SK-N-SH (cell line): ENCODE measurements around the gene LIN52. TPM values are rescaled to one million over a fixed set of nuclear protein-coding genes. Genes with fewer than 3 reads are reported as not detected.

Source experiments
- CTCF ChIA-PET: fragments of 300-600, 350-600 bp; formaldehyde crosslinking; extraction: SDS; loops from one replicate; lab custom pipeline; 2021; lab: Yijun Ruan, JAX
- POLR2A ChIA-PET: fragments of 350-600 bp; sonication (Branson Sonifier 250); formaldehyde crosslinking; extraction: SDS; loops from one replicate; lab custom pipeline; 2020; ENCODE audit warnings: antibody characterized with exemption, inconsistent platforms; lab: Yijun Ruan, JAX
- DNase-seq: peaks from one replicate; pipeline ENCODE4 v3.0.0; 2012
- H2AFZ ChIP-seq: fragments of 200-600 bp; sonication (generic); 2 replicates; pipeline ENCODE4 v1.8.1; 2016; ENCODE audit warnings: antibody characterized with exemption, mild to moderate bottlenecking, low read depth
- H3F3A ChIP-seq: fragments of 200-600 bp; sonication (generic); replicated peaks from 2 replicates; pipeline ENCODE3; 2016; ENCODE audit warnings: antibody characterized with exemption, mild to moderate bottlenecking; ENCODE audit not compliant: insufficient read depth
- H3K27ac ChIP-seq, 2 experiments: fragments of 200-500 bp in 1 of 2; fragments of 200-600 bp in 1 of 2; sonication (Bioruptor generic) in 1 of 2; sonication (generic), shearing (Covaris generic) in 1 of 2; 2 replicates each; pipeline versions ENCODE4 v1.5.1 to v1.6.1; 2014 to 2016; ENCODE audit warnings: low read depth in 2 of 2, inconsistent platforms in 1 of 2, low read length in 1 of 2, mild to moderate bottlenecking in 1 of 2, mixed read lengths in 1 of 2
- H3K27me3 ChIP-seq: fragments of 200-600 bp; sonication (generic), shearing (Covaris generic); 2 replicates; pipeline ENCODE4 v1.6.1; 2016; ENCODE audit warnings: mixed run types; ENCODE audit not compliant: insufficient read depth
- H3K36me3 ChIP-seq, 2 experiments: fragments of 200-500 bp in 1 of 2; fragments of 200-600 bp in 1 of 2; sonication (Bioruptor generic) in 1 of 2; sonication (generic) in 1 of 2; replicated peaks in 1 of 2; 2 replicates each; pipeline versions ENCODE3 to v1.5.1; 2014 to 2016; ENCODE audit warnings: low read length in 1 of 2, mild to moderate bottlenecking in 1 of 2; ENCODE audit not compliant: insufficient read depth in 2 of 2, control insufficient read depth in 1 of 2
- H3K4me1 ChIP-seq, 2 experiments: fragments of 200-500 bp in 1 of 2; fragments of 200-600 bp in 1 of 2; sonication (Bioruptor generic) in 1 of 2; sonication (generic), shearing (Covaris generic) in 1 of 2; 2 replicates each; pipeline versions ENCODE4 v1.5.1 to v1.6.1; 2014 to 2016; ENCODE audit warnings: low read depth in 1 of 2, low read length in 1 of 2, mixed run types in 1 of 2; ENCODE audit not compliant: insufficient read depth in 2 of 2, control insufficient read depth in 1 of 2
- H3K4me2 ChIP-seq: fragments of 200-600 bp; sonication (generic), shearing (Covaris generic); 2 replicates; pipeline ENCODE4 v1.6.1; 2017; ENCODE audit warnings: mixed run types
- H3K4me3 ChIP-seq, 2 experiments: fragments of 200-500 bp in 1 of 2; fragments of 200-600 bp in 1 of 2; sonication (Bioruptor generic) in 1 of 2; sonication (generic), shearing (Covaris generic) in 1 of 2; 2 replicates each; pipeline versions ENCODE4 v1.5.1 to v1.8.1; 2014 to 2016; ENCODE audit warnings: low read depth in 2 of 2, inconsistent platforms in 1 of 2, low read length in 1 of 2, mild to moderate bottlenecking in 1 of 2, mixed read lengths in 1 of 2, moderate library complexity in 1 of 2
- H3K79me2 ChIP-seq: fragments of 200-600 bp; sonication (generic); 2 replicates; pipeline ENCODE4 v1.8.1; 2017; ENCODE audit warnings: mild to moderate bottlenecking; ENCODE audit not compliant: insufficient read depth
- H3K9ac ChIP-seq: fragments of 200-600 bp; sonication (generic); 2 replicates; pipeline ENCODE4 v1.6.1; 2017; ENCODE audit warnings: mixed run types
- H3K9me2 ChIP-seq: fragments of 200-600 bp; sonication (generic); 2 replicates; pipeline ENCODE4 v1.6.1; 2017; ENCODE audit warnings: mixed run types
- H3K9me3 ChIP-seq: fragments of 200-600 bp; sonication (generic); 2 replicates; pipeline ENCODE4 v1.6.1; 2017; ENCODE audit warnings: mixed run types, mild to moderate bottlenecking, moderate library complexity
- H4K20me1 ChIP-seq: fragments of 200-600 bp; sonication (generic); 2 replicates; pipeline ENCODE4 v1.6.1; 2017; ENCODE audit warnings: mild to moderate bottlenecking, mixed run types; ENCODE audit not compliant: insufficient read depth
- CHD2 ChIP-seq: fragments of 150-350 bp; IDR thresholded peaks from 2 replicates; pipeline ENCODE4 v1.6.1; 2018; ENCODE audit warnings: low read length; ENCODE audit not compliant: partially characterized antibody
- CTCF ChIP-seq: fragments of 200-600 bp; sonication (generic); IDR thresholded peaks from 2 replicates; pipeline ENCODE4 v1.6.1; 2017; ENCODE audit warnings: antibody characterized with exemption, mild to moderate bottlenecking, moderate library complexity
- ELF1 ChIP-seq: IDR thresholded peaks from 2 replicates; pipeline ENCODE4 v1.4.0; 2012
- EP300 ChIP-seq, 2 experiments: IDR thresholded peaks; 2 replicates each; pipeline versions ENCODE4 v1.4.0 to v1.6.1; 2012; ENCODE audit warnings: borderline replicate concordance in 1 of 2, low read depth in 1 of 2, low read length in 1 of 2
- FOXJ3 ChIP-seq: sonication (generic); formaldehyde crosslinking; IDR thresholded peaks from 2 replicates; pipeline ENCODE4 v1.5.1; 2020; ENCODE audit warnings: mild to moderate bottlenecking, missing genetic modification reagents
- FOXM1 ChIP-seq: IDR thresholded peaks from 2 replicates; pipeline ENCODE4 v1.4.0; 2012; ENCODE audit warnings: low read depth, mild to moderate bottlenecking
- GABPA ChIP-seq: IDR thresholded peaks from 2 replicates; pipeline ENCODE4 v1.4.0; 2012; ENCODE audit warnings: low read depth, mild to moderate bottlenecking
- GATA2 ChIP-seq: sonication (generic); formaldehyde crosslinking; IDR thresholded peaks from 2 replicates; pipeline ENCODE4 v1.5.0; 2020; ENCODE audit warnings: mild to moderate bottlenecking, missing genetic modification reagents
- JUND ChIP-seq: IDR thresholded peaks from 2 replicates; pipeline ENCODE4 v1.4.0; 2012
- MAX ChIP-seq: IDR thresholded peaks from 2 replicates; pipeline ENCODE4 v1.4.0; 2012; ENCODE audit warnings: low read depth
- MEF2A ChIP-seq: IDR thresholded peaks from 2 replicates; pipeline ENCODE4 v1.4.0; 2012; ENCODE audit warnings: low read depth, borderline replicate concordance
- NRF1 ChIP-seq: IDR thresholded peaks from 2 replicates; pipeline ENCODE4 v1.6.1; 2012; ENCODE audit warnings: low read depth, mild to moderate bottlenecking, low read length
- POLR2AphosphoS5 ChIP-seq: IDR thresholded peaks from 2 replicates; pipeline ENCODE4 v1.6.1; 2012; ENCODE audit warnings: low read depth, low read length
- RAD21 ChIP-seq: IDR thresholded peaks from 2 replicates; pipeline ENCODE4 v1.6.1; 2012; ENCODE audit warnings: mild to moderate bottlenecking, low read length
- RFX5 ChIP-seq: IDR thresholded peaks from 2 replicates; pipeline ENCODE4 v1.6.1; 2012; ENCODE audit warnings: mild to moderate bottlenecking, improper control_type of control experiment, low read length
- TCF12 ChIP-seq: IDR thresholded peaks from 2 replicates; pipeline ENCODE4 v1.4.0; 2012
- USF1 ChIP-seq: IDR thresholded peaks from 2 replicates; pipeline ENCODE4 v1.4.0; 2012; ENCODE audit warnings: low read depth, borderline replicate concordance
- USF2 ChIP-seq: fragments of 150-350 bp; IDR thresholded peaks from 2 replicates; pipeline ENCODE4 v1.6.1; 2017; ENCODE audit warnings: antibody characterized with exemption, low read length, low read depth, borderline replicate concordance
- WGBS: methylation state at CpG from one replicate; pipeline ENCODE4 v1.1.6; 2017; ENCODE audit warnings: low lambda C conversion rate; 5-methylcytosine and 5-hydroxymethylcytosine counted together
- polyA plus RNA-seq, 3 experiments: library from polyadenylated mRNA; depleted of rRNA; stranded (reverse); fragments of >200 nt; gene quantifications; 2 replicates each; pipeline ENCODE4 v1.2.3, GENCODE V29; 2012
- small RNA-seq, 7 experiments: library from RNA; depleted of rRNA; stranded (forward); fragments of <200 nt; gene quantifications; one replicate each; pipeline ENCODE3, GENCODE V24; 2012

Gene LIN52
- polyA plus RNA-seq, 1 of the 3 experiments (the other 2 are of a cell fraction): 4.9 TPM

- no peaks in the 10 kb centered on the region for H4K20me1 ChIP-seq
- no peak overlapping the region for H2AFZ ChIP-seq
- H3K79me2 ChIP-seq: no peaks in the 10 kb centered on the region
- H3K4me1 ChIP-seq: no peaks in the 10 kb centered on the region
- H3K9me3 ChIP-seq: no peaks in the 10 kb centered on the region
- CTCF ChIA-PET: interaction anchor here (1.3 to 6.5 kb wide), 6 partner anchors 8 to 139 kb away, joined by 3 to 64 read pairs (median 19); no protein-coding TSS in a partner anchor
- no peak overlapping the region for H3K27ac ChIP-seq
- H3K36me3 ChIP-seq: no peaks in the 10 kb centered on the region
- no peak for DNase-seq
- no peaks in the 10 kb centered on the region for H3K9me2 ChIP-seq
- POLR2A ChIA-PET: interaction anchor here (0.7 kb wide), 1 partner anchor 167 kb away, joined by 3 read pairs; no protein-coding TSS in a partner anchor
- TF ChIP-seq NRF1 (no peak), MAX (no peak), RFX5 (no peak), EP300 (IDR thresholded peaks at IDR 0.05; ENCODE audit: borderline replicate concordance in 1 of 2, low read depth in 1 of 2, low read length in 1 of 2) (no peak), MEF2A (no peak), GATA2 (CRISPR knock-in tag) (no peak), JUND (no peak), RAD21 (no peak), POLR2AphosphoS5 (no peak), FOXJ3 (CRISPR knock-in tag) (no peak), GABPA (no peak), FOXM1 (no peak), CHD2 (no peak), USF2 (no peak), CTCF (no peak), USF1 (no peak), ELF1 (no peak), TCF12 (no peak)
- H3K27me3 ChIP-seq: peaks cover 48% of the 10 kb centered on the region
- no peaks in the 10 kb centered on the region for H3F3A ChIP-seq
- WGBS: 74% methylated on average over 12 of the region's 12 CpGs
- H3K4me3 ChIP-seq: no peak overlapping the region
- H3K9ac ChIP-seq: no peak overlapping the region
- no peak overlapping the region for H3K4me2 ChIP-seq
Measured at GRCh38 chr14:74249433-74250375, 164.9 kb downstream of the LIN52 start.

Small RNAs within 50 kb of the gene (small RNA-seq; reads per million reads assigned to genes)
- gene AC006349.1: 0 reads per million in 7 experiments
- 0 reads per million in 7 experiments for gene RN7SL530P

Other genes with a start within 250 kb of the LIN52 start
- 7.1 and 9.7 TPM in 2 replicates for gene PTGR2, start 233.1 kb upstream of the LIN52 start, polyA plus RNA-seq (2012; rRNA removed)
- 22.8 and 28.7 TPM in 2 replicates for gene ZNF410, start 198.1 kb upstream of the LIN52 start, polyA plus RNA-seq (2012; rRNA removed)
- gene FAM161B, start 134.9 kb upstream of the LIN52 start, polyA plus RNA-seq (2012; rRNA removed): 1.4 and 2.2 TPM in 2 replicates
- gene COQ6, start 134.7 kb upstream of the LIN52 start, polyA plus RNA-seq (2012; rRNA removed): 38.8 and 55.9 TPM in 2 replicates
- 5.5 and 8.0 TPM in 2 replicates for gene ENTPD5, start 65.7 kb upstream of the LIN52 start, polyA plus RNA-seq (2012; rRNA removed)
- 1.9 and 2.1 TPM in 2 replicates for gene BBOF1, start 65.6 kb upstream of the LIN52 start, polyA plus RNA-seq (2012; rRNA removed)
- 9.4 and 12.9 TPM in 2 replicates for gene ALDH6A1, start 503 bp upstream of the LIN52 start, polyA plus RNA-seq (2012; rRNA removed)
- not detected in 2 replicates for gene VSX2, start 154.5 kb downstream of the LIN52 start, polyA plus RNA-seq (2012; rRNA removed)
- gene ABCD4, start 218.0 kb downstream of the LIN52 start, polyA plus RNA-seq (2012; rRNA removed): 25.5 and 37.0 TPM in 2 replicates